ENCODE results near the gene HS6ST2. TPM values are rescaled to one million over a fixed set of nuclear protein-coding genes. Genes with fewer than 3 reads are reported as not detected.

HS6ST2 gene
- total and polyA plus RNA-seq, 12 donors, result 0.13 to 1.2 (median 0.26) TPM; not detected in 3

- no peaks in the 10 kb centered on the region for H3K9me3 ChIP-seq
- no peaks in the 10 kb centered on the region for H3K36me3 ChIP-seq
- H3K27me3 ChIP-seq, result peaks cover 0 to 18% (median 0%) of the 10 kb centered on the region in 7 donors
- intact Hi-C loops (cut with DNase I), result no loop called here
- no peak overlapping the region for H3K4me3 ChIP-seq
- TF ChIP-seq CTCF (IDR thresholded peaks at IDR 0.05), result no peak
- H3K4me1 ChIP-seq, result no peaks in the 10 kb centered on the region
- 62 to 82% methylated on average over 5 of the region's 5 CpGs for WGBS, 2 donors
- DNase-seq (no peak), ATAC-seq (no peak)
- no peak overlapping the region for H3K27ac ChIP-seq
Measured at GRCh38 chrX:132820675-132821074, 137.8 kb downstream of the HS6ST2 start.

GRCh38 chrX:132819711-132820264 lies 138.6 kb downstream of the HS6ST2 start:
- intact Hi-C loops (cut with DNase I), result no loop called here
- no peak for DNase-seq
- H3K4me3 ChIP-seq, result no peak overlapping the region
- no peaks in the 10 kb centered on the region for H3K36me3 ChIP-seq
- no peak overlapping the region for H3K27ac ChIP-seq
- no peaks in the 10 kb centered on the region for H3K9me3 ChIP-seq
- no peak for ATAC-seq
- TF ChIP-seq CTCF (IDR thresholded peaks at IDR 0.05), result no peak
- WGBS, 2 donors, result 73 to 83% methylated on average over 7 of the region's 7 CpGs
- H3K4me1 ChIP-seq, result no peaks in the 10 kb centered on the region
- H3K27me3 ChIP-seq, result peaks cover 0 to 25% (median 0%) of the 10 kb centered on the region in 7 donors

GRCh38 chrX:132818638-132819037 lies 139.8 kb downstream of the HS6ST2 start:
- intact Hi-C loops (cut with DNase I), result no loop called here
- Histone ChIP-seq H3K9me3 (no peaks in the 10 kb centered on the region), H3K27me3 (peaks cover 0 to 30% (median 0%) of the 10 kb centered on the region in 7 donors), H3K4me1 (no peaks in the 10 kb centered on the region), H3K36me3 (no peaks in the 10 kb centered on the region), H3K27ac (no peak overlapping the region), H3K4me3 (no peak overlapping the region)
- no peak for TF ChIP-seq CTCF (IDR thresholded peaks at IDR 0.05)
- no peak for DNase-seq
- ATAC-seq, result no peak

GRCh38 chrX:132815643-132816042 lies 142.8 kb downstream of the HS6ST2 start:
- 85 to 88% methylated on average over 2 of the region's 2 CpGs for WGBS, 2 donors
- H3K36me3 ChIP-seq, result no peaks in the 10 kb centered on the region
- intact Hi-C loops (cut with DNase I), result no loop called here
- DNase-seq (no peak), ATAC-seq (no peak)
- no peaks in the 10 kb centered on the region for H3K4me1 ChIP-seq
- H3K4me3 ChIP-seq, result no peak overlapping the region
- TF ChIP-seq CTCF (IDR thresholded peaks at IDR 0.05), result no peak
- no peaks in the 10 kb centered on the region for H3K9me3 ChIP-seq
- H3K27ac ChIP-seq, result no peak overlapping the region
- peaks cover 0 to 36% (median 0%) of the 10 kb centered on the region in 7 donors for H3K27me3 ChIP-seq
